Measurements from ENCODE around the gene TSPAN5.
"Not testable (repeated sequence)": the region's sequence is repeated elsewhere in the genome, so short reads cannot be mapped to it uniquely, and the experiment has no call there.

The TSPAN5 gene

GRCh38 chr4:98540803-98541202 lies 117.6 kb downstream of the TSPAN5 start:
- DNase-seq = no peak

DNA sequence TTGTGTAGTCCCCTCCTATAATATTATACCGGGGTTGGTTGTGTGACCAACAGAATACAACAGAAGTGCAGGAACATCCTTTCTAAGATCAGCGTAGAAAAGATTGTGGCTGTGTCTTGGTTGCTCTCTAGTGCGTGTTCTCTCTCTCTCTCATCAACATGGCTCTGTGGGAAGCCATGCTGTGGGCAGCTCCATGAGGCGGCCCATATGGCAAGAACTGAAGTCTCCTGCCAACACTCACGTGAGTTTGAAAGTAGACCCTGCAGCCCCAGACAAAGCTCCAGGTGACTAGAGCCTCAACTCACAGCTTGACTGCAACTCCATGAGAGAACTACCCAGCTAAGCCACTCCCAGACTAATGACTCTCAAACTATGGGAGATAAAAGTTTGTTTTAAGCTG lies 118.7 kb downstream of the TSPAN5 start:
- DNase-seq = no peak

GRCh38 chr4:98539299-98539698 lies 119.1 kb downstream of the TSPAN5 start:
- no peak for DNase-seq

GRCh38 chr4:98536631-98537030 lies 121.8 kb downstream of the TSPAN5 start:
- no peak for DNase-seq

DNA sequence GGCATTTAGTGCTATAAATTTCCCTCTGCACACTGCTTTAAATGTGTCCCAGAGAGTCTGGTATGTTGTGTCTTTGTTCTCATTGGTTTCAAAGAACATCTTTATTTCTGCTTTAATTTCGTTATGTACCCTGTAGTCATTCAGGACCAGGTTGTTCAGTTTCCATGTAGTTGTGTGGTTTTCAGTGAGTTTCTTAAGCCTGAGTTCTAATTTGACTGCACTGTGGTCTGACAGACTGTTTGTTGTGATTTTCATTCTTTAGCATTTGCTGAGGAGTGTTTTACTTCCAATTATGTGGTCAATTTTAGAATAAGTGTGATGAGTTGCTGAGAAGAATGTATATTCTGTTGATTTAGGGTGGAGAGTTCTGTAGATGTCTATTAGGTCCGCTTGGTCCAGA lies 124.3 kb downstream of the TSPAN5 start:
- not testable (repeated sequence) for DNase-seq

DNA sequence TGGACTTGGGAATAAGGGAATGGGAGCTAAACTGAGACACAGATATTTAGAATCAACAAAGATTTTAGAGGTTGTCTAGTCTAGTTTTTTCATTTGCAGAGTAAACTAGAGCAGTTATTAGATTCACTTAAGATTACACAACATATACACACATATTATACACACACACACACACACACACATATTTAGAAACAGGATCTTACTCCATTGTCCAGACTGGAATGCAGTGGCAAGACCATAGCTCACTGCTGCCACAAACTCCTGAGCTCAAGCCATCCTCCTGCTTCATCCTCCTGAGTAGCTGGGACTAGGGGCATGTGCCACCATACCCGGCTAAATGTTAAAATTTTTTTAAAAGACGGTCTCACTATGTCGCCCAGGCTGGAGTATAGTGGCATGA lies 127.8 kb downstream of the TSPAN5 start:
- DNase-seq = no peak

DNA sequence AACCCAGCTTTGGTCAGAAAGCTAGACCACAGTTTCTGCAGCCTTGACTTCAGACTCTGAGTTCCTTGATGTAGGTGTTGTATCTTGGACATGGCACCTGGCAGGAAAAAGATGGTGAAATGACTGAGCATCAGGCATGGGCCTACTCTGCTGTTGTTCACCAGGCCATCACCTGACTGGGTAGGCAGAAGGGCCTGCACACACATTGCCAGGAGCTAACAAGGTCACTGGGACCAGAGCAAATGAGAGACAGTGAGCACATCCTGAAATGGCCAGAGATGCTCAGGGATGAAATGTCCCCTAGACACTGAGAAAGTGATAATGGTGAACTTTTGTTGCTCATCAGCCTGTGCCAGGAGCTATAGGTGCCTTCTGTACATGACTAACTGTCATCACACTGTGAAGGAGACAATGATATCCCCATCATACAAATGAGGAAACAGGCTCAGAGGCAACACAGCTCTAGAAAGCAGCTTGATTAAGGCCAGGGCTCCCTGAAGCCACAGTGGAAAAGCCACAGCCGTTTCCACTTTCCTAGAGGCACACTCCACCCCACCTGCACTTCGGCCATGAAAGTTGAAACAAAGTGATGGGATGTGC lies 128.3 kb downstream of the TSPAN5 start:
- no peak for DNase-seq

DNA sequence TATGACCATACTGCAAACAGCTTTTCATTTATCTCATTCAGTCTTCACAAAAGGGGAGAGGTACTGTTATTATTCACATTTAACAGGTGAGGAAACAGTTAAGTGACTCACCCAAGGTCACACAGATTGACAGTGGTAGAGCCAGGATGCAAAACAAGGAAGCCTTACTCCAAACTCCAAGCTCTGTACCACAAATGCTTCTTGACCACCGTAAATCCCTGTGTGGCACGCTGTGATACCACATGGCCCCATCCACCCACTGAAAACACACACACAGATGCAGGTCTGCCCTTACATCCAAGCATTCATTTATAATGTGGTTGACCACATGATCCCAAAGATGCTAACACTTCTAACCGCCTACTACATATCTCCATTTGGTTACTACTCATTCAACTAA lies 129.5 kb downstream of the TSPAN5 start:
- no peak for DNase-seq

DNA sequence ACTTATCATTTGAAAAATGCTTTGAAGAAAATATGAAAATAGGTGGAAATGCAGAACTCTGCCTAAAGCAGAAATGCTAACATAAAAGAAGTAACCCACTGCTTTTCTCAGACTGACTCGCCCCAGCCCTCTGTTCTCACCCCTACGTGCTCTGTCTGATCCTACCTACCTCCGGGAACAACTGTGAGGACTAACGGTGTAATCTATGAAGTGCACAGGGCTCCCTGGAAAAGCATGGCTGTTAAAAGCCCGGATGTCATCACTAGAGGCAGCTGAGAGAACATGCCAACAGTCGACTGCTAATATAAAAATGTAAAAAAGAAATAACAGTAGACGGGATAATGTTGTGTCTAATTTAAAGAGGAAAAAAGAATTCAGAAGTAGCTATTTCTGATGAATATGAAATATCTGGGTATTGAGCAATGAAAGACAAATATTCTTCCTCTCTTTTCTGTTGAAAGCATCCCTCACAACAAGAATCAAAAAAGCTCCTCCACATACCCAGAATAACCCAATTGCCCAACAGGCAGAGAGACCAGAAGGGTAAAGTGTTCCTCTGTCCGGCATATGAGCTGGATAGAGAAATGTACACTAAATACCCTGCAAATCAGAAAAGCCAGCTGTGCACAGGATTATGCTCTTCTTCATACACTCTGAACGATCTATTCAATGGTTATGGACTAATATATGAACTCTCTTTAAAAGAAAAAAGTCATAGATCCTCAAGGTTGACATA lies 130.7 kb downstream of the TSPAN5 start:
- DNase-seq = no peak

- no peak for DNase-seq
These were observed 134.2 kb downstream of the TSPAN5 start for GRCh38 chr4:98524230-98524629.

GRCh38 chr4:98522636-98523395 lies 135.6 kb downstream of the TSPAN5 start:
- no peak for DNase-seq

DNA sequence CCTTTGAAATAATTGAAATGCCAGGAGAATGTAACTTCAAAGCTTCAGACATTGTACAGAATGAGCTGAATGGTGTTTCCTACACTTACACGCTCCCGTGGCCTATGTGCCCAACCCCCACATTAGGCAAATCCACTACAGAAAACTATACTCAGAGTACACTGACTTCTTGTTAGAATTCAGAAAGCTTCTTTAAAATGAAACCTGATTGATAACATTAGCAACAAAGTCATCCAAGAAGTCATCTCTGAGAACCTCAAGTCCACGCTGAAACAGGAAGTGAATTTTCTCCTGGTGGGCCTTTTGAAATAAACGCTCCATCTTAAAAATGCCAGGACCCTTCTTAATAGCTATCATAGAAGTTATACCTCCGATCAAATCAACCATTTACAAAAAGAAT lies 136.3 kb downstream of the TSPAN5 start:
- no peak for DNase-seq

DNA sequence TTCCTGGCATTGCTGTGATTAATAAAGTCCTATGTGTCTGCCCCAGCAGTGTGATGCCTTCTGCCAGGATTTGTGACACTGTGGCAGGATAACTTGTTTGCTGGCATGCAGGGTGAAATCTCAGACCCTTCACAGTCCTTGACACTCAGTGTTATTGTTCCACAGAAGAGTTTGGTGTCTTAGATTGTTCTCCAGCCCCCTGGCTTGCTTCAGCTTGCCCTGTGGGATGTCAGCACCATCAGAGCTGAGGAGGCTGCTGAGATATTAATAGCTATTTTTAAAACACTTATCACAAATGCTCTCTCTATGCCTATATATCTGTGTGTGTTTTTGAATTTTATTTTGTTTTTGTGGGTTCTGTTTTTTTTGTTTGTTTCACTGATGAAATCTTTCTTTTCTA lies 136.9 kb downstream of the TSPAN5 start:
- no peak for DNase-seq

DNA sequence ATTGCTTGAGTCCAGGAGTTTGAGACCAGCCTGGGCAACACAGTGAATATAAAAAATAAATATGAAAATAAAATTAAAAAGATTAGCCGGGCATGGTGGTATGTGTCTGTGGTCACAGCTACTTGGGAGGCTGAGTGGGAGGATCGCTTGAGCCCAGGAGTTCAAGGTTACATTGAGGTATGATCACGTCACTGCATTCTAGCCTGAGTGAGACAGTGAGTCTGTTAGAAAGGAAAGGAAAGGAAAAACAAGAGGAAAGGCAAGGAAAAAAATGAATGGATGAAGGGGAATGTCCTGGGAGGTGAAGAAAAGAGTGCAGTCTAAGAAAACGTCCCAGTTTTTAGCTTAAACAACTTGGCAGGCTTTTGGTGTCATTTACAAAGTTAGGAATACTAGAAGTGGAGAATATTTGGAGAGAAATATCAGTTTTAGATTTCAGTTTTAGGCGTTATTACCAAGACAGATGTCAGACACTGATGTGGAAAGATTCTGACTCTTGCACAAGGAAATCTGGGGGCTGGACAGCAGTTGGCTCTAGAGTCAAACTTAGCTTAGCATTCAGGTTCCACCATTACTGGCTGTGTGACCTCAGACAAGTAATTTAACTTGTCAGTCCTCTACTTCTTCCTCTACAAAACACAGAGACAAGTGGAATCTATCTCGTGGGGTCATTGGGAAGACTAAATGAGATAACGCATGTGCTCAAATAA lies 139.0 kb downstream of the TSPAN5 start:
- no peak for DNase-seq

DNA sequence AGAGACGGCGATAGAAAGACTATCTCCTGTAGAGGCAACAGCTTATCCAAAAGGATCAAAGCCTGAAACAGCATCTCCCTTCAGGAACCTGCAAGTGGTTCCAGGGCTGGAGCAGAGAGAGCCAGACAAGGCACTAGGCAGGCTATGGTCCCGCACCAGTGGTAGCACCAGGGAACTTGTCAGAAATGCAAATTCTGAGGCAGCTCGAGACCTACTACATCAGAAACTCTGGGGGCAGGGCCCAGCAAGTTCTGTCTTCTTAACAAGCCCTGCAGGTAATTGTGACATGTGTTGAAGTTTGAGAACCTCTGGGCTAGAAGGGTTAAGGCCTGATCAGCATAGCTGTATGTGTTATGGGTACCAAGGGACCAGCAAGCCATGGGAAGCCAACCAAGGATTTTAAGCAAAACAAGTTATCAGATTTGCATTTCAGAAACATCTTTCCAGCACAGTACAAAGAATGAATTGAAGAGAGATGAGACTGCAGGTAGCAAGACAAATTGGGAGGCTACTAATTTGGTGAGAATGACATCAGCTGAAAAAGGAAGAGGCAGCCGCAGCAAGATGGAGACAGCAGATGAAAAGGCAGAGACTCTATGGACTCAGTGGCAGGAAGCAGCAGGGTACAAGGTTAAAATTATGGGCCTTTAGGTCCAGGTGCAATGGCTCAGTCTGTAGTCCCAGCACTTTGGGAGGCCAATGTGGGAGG lies 139.7 kb downstream of the TSPAN5 start:
- DNase-seq = no peak

GRCh38 chr4:98517218-98518021 lies 141.0 kb downstream of the TSPAN5 start:
- no peak for DNase-seq

DNA sequence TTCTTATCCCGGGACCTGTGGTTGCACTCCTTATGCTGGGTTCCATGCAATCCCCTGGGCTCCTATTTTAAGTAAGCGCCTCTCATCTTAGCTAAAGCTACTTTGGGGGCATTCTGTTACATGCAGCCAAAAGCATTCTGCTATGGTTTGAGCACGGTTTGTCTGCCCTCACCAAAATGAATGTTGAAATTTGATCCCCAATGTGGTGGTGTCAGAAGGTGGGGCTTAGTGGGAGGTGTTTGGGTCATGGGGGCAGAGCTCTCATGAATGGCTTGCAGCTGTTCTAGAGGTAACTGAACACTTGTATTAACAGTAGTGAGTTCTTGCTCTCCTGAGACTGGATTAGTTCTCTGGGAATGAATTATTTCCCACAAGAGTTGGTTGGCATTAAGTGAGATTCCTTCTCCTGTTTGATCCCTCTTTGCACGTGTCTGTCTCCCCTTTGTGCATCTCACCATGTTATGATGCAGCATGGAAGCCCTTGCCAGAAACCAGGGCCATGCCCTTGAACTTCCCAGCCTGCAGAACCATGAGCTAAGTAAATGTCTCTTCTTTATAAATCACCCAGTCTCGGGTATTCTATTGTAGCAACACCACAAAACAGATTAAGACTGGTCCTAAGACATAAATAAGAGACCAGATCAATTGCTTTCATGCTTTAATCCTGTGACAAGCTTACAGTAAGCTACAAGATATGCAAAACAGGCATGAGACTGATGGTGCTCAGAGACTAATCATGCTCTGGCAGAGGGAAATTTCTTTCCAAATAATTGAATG lies 141.8 kb downstream of the TSPAN5 start:
- DNase-seq = no peak

- DNase-seq = no peak
These were observed 142.4 kb downstream of the TSPAN5 start for GRCh38 chr4:98516042-98516440.

DNA sequence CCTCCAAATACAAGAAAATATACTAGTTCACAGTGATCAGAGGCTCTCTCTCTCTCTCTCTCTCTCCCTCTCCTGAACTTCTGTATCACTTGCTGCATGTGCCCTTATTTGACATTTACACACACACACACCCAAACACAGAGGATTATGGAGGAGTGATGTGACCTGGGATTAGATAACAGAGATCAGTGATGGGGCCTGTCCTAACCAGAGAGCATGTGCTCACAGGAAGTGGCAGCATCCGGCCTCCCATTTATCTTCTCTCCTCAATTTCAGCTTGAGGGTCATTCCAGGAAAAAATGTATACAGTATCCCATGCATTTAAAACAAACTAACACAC lies 143.0 kb downstream of the TSPAN5 start:
- no peak for DNase-seq

- DNase-seq = no peak
These were observed 143.5 kb downstream of the TSPAN5 start for GRCh38 chr4:98514741-98515469.

DNA sequence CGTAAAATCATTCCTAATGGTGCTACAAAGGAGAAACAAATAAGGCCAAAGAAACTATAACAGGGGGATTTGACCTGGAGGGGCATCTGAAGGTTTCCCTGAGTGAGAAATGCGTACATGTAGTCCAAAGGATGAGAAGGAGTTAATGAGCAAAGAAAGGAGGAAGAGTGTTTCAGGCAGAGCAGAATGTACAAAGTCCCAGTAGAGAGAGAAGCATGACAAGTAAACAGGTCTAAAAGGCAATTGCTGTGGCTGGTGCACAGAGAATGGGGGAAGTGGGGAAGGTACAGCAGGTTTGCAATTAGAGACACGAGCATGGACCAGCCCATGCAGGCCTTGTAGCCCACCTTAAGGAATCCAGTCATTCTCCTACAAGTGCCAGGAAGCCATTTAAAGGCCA lies 145.5 kb downstream of the TSPAN5 start:
- DNase-seq = no peak

Data from COR-L47 (cell line).